ENCODE data around the gene CDKN2D.
A peak's percentile ranks its signal among the peaks of the same experiment; 100 is the strongest.
"Not testable (repeated sequence)": the region's sequence is repeated elsewhere in the genome, so short reads cannot be mapped to it uniquely, and the experiment has no call there.

The CDKN2D gene

DNA sequence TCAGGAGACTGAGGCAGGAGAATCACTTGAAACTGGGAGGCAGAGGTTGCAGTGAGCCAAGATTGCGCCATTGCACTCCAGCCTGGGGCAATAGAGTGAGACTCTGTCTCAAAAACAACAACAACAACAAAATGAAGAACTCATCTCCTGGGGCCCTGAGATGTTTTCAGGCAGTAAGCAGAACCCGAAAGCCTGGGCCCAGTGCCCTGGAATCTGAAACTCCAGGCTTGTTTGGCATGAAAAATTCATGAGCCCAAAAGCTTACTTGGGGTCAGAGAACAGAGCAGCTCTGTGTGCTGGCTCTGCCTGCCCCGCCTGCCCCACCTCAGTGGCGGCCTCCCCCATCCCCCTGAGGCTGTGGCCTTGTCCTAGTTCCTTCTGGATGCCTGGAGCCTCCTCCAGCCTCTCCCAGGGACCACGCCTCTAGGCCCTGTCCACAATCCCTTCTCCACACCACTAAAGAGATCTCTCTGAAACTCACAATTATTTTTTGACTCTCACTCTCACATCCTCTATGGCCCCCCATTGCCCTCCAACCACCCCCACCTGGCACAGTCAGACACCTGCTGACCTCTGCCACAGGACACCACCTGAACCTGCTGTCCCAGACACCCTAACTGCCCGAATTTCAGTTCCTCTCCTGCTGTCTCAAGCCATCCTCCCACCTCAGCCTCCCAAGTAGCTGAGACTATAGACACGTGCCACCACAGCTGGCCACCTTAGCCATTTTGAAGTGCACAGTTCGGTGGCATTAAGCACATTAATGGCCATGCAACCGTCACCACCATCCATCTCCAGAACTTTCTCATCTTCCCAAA is 25.2 kb upstream of the CDKN2D start:
- FAIRE-seq = no peak
- DNase-seq (ENCODE audit: insufficient read length, low spot score) = no peak

GRCh38 chr19:10593148-10593547 is 24.4 kb upstream of the CDKN2D start:
- no peak for TF ChIP-seq POLR2A (IDR thresholded peaks at IDR 0.05; ENCODE audit: low read depth, low read length)
- no peak for DNase-seq (ENCODE audit: insufficient read length, low spot score)
- FAIRE-seq = no peak

More for the DNA sequence above, 25.2 kb upstream of the CDKN2D start:
- no peak for TF ChIP-seq POLR2A (IDR thresholded peaks at IDR 0.05; ENCODE audit: low read depth, low read length)

- FAIRE-seq (no peak), DNase-seq (ENCODE audit: insufficient read length, low spot score) (no peak)
- TF ChIP-seq POLR2A (IDR thresholded peaks at IDR 0.05; ENCODE audit: low read depth, low read length) = no peak
These were observed 19.0 kb upstream of the CDKN2D start for GRCh38 chr19:10587839-10588150.

DNA sequence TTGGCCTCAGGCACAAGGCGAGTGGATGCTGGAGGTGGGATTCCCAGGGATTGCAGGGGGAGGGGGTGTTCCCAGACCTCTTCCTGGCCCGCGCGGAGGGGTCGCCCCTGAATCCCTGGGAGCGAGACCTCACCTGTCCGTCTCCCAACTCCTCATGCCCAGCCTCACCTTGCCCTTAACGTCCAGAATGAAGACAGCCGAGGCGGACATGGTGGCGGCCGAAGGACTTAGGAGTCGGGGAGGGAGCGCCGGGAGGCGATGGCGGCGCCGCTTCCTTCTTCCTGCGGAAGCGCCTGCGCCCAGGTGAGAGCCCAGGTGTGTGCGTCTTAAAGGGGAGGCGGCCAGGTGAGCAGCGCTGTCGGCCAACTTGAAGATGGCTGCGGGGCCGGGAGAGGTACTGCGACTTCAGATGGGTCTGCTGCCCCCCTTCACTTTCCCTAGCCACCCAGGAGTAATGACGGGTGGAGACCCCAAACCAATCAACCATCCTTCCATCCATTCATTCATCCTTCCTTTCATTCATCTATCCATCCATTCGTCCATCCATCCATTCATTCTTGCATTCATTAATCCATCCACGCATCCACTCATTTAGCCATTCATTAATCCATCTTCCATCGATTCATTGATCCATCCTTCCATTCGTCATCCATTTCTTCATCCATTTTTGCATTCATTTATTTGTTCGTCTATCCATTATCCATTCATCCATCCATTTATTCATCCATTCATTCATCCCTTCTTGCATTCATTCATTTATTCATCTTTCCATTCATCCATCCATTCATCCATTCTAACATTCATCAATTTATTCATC is 18.5 kb upstream of the CDKN2D start, which contains the start of gene AP1M2:
AP1M2 (minus strand) TSS at position 291 of the 817 bp plus-strand sequence; CDS start at position 210, 81 bp downstream.
- TF ChIP-seq POLR2A (IDR thresholded peaks at IDR 0.05; ENCODE audit: low read depth, low read length) = no peak
- FAIRE-seq (no peak), DNase-seq (ENCODE audit: insufficient read length, low spot score) (no peak)

GRCh38 chr19:10586396-10586795 is 17.6 kb upstream of the CDKN2D start:
- no peak for TF ChIP-seq POLR2A (IDR thresholded peaks at IDR 0.05; ENCODE audit: low read depth, low read length)
- no peak for DNase-seq (ENCODE audit: insufficient read length, low spot score)
- FAIRE-seq = no peak

GRCh38 chr19:10583036-10583776 is 14.4 kb upstream of the CDKN2D start:
- DNase-seq (ENCODE audit: insufficient read length, low spot score) (no peak), FAIRE-seq (no peak)
- no peak for TF ChIP-seq POLR2A (IDR thresholded peaks at IDR 0.05; ENCODE audit: low read depth, low read length)

GRCh38 chr19:10582091-10582490 is 13.3 kb upstream of the CDKN2D start:
- no peak for TF ChIP-seq POLR2A (IDR thresholded peaks at IDR 0.05; ENCODE audit: low read depth, low read length)
- FAIRE-seq = no peak
- no peak for DNase-seq (ENCODE audit: insufficient read length, low spot score)

GRCh38 chr19:10580979-10581631 is 12.3 kb upstream of the CDKN2D start:
- DNase-seq (ENCODE audit: insufficient read length, low spot score) (peak; percentile 67), FAIRE-seq (peak; percentile 62)
- no peak for TF ChIP-seq POLR2A (IDR thresholded peaks at IDR 0.05; ENCODE audit: low read depth, low read length)

DNA sequence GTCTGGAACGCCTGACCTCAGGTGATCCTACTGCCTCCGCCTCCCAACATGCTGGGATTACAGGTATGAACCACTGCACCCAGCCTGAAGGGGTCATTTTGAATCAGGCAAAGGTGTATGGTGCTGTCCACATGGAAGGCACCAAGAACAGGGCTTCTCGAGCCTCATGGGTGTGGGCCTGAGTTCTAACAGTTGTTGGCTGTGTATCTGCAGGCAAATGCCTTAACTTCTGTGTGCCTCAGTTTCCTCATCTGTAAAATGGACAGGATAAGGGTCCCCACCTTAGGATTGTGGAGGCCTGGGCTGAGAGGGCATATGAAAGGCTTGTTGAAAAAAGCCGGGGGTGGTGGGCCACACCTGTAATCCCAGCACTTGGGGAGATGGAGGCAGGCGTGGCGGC is 9.2 kb upstream of the CDKN2D start:
- TF ChIP-seq POLR2A (IDR thresholded peaks at IDR 0.05; ENCODE audit: low read depth, low read length) = no peak
- DNase-seq (ENCODE audit: insufficient read length, low spot score) (no peak), FAIRE-seq (no peak)

DNA sequence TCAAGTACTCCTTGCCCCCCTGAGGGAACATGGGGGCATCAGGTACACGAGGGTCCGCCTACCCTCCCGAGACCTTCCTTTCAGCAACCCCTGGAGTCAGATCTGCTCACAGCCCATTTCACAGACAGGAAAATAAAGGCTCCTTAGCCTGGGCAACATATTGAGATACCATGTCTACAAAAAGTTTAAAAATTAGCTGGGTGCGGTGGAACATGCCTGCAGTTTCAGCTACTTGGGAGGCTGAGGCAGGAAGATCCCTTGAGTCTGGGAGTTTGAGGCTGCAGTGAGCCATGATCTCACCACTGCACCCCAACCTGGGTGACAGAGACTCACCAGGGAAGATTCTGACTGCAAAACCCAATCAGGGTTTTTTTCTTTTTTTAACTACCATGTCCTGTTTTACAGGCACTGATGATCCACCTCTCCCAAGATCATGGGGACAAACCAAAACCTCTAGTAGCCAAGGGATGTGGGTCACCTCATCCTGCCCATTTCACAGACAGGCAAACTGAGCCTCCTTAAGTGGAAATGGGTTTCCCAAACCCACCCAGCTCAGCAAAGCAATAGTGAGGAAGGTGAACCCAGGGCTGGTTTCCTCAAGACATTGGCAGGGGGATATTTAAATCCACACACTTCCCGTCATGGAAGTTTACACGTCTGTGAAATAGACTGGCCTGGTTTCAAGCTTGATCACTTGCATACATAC is 6.4 kb upstream of the CDKN2D start:
- FAIRE-seq (no peak), DNase-seq (ENCODE audit: insufficient read length, low spot score) (no peak)
- TF ChIP-seq POLR2A (IDR thresholded peaks at IDR 0.05; ENCODE audit: low read depth, low read length) = no peak

DNA sequence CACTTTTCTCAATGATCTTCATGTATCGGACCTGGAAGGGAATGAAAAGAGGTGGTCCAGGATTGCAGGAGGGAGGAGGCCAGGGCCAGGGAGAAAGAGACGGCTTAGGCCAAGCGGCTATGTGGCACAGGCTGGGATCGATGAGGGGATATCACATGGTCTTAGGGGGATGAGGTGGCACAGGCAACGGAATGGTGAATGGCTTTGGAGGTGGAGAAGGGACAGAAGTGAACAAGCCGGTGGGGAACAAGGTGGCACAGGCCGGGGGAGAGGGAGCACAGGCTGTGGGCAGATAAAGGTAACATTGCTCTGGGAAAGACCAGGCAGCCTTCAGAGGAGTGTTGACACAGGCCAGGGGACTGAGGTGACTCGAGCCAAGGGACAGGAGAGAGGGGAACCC is 5.7 kb upstream of the CDKN2D start:
- no peak for TF ChIP-seq POLR2A (IDR thresholded peaks at IDR 0.05; ENCODE audit: low read depth, low read length)
- FAIRE-seq (no peak), DNase-seq (ENCODE audit: insufficient read length, low spot score) (no peak)

DNA sequence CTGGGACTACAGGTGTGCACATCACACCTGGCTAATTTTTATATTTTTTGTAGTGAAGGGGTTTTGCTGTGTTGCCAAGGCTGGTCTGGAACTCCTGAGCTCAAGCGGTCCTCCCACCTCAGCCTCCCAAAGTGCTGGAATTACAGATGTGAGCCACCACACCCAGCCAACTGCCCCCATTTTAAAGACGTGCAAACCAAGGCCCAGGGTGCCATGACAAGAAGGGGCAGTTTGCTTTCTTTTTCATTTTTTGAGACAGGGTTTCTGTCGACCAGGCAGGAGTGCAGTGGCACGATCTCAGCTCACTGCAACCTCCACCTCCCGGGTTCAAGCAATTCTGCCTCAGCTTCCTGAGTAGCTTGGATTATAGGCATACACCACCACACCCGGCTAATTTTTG is 5.0 kb upstream of the CDKN2D start:
- not testable (repeated sequence) for FAIRE-seq; DNase-seq (ENCODE audit: insufficient read length, low spot score)

Data from H54 (cell line).